VCaP (cell line): ENCODE measurements around the gene NIN.

Experiments
- H3K27ac ChIP-seq: fragments of 450-650 bp; 2 replicates; pipeline ENCODE4 v1.5.1; 2017
- CTCF ChIP-seq: fragments of 450-650 bp; conservative IDR thresholded peaks from 2 replicates; pipeline ENCODE4 v1.5.1; 2017; ENCODE audit warnings: mild to moderate bottlenecking, moderate library complexity

The NIN gene

GRCh38 chr14:50719911-50720759, 110.8 kb downstream of the NIN start:
- no peak overlapping the region for H3K27ac ChIP-seq
- TF ChIP-seq CTCF, result no peak

GRCh38 chr14:50718949-50719348, 112.0 kb downstream of the NIN start:
- TF ChIP-seq CTCF, result no peak
- H3K27ac ChIP-seq, result 0 out of 2 replicates have a peak overlapping the region, but pooled peaks have one; percentile 16

GRCh38 chr14:50717811-50718210, 113.2 kb downstream of the NIN start:
- no peak for TF ChIP-seq CTCF

GRCh38 chr14:50714450-50715073, 116.4 kb downstream of the NIN start:
- peak; percentile 71 for TF ChIP-seq CTCF
- H3K27ac ChIP-seq, result no peak overlapping the region

More at GRCh38 chr14:50717811-50718210, 113.2 kb downstream of the NIN start:
- H3K27ac ChIP-seq, result peak overlapping the region; percentile 16; the same call in 1 of the 2 replicates

- no peak overlapping the region for H3K27ac ChIP-seq
- no peak for TF ChIP-seq CTCF
These were observed 119.9 kb downstream of the NIN start for GRCh38 chr14:50711043-50711442.

GRCh38 chr14:50705026-50705593, 125.9 kb downstream of the NIN start:
- no peak for TF ChIP-seq CTCF

GRCh38 chr14:50704454-50705010, 126.4 kb downstream of the NIN start:
- TF ChIP-seq CTCF, result no peak

More at GRCh38 chr14:50705026-50705593, 125.9 kb downstream of the NIN start:
- H3K27ac ChIP-seq, result no peak overlapping the region

More at GRCh38 chr14:50704454-50705010, 126.4 kb downstream of the NIN start:
- H3K27ac ChIP-seq, result no peak overlapping the region
